CD14-positive monocyte (primary cell): ENCODE results near the gene SLC35F3. TPM values are rescaled to one million over a fixed set of nuclear protein-coding genes. Genes with fewer than 3 reads are reported as not detected.

Source experiments
- DNase-seq, 3 donors: peaks; one replicate each; pipeline ENCODE4 v3.0.0-alpha.2; 2011 to 2022
- H2AFZ ChIP-seq: 2 replicates; pipeline ENCODE4 v1.6.0; 2012; ENCODE audit warnings: mild to moderate bottlenecking, low read depth, low read length, inconsistent platforms; ENCODE audit not compliant: insufficient read depth, poor library complexity, severe bottlenecking
- H3K27ac ChIP-seq, 2 donors: 1 replicate in 1 of 2; 2 replicates in 1 of 2; pipeline ENCODE4 v1.5.1; 2012 to 2013; ENCODE audit warnings: low read length in 2 of 2, control low read depth in 1 of 2, inconsistent platforms in 1 of 2, low read depth in 1 of 2, mild to moderate bottlenecking in 1 of 2
- H3K27me3 ChIP-seq, 2 donors: one replicate each; pipeline versions ENCODE4 v1.6.0 to v1.6.1; 2011 to 2013; ENCODE audit warnings: low read length in 2 of 2; ENCODE audit not compliant: control insufficient read depth in 2 of 2, insufficient read depth in 2 of 2
- H3K36me3 ChIP-seq, 2 donors: replicated peaks in 1 of 2; 1 replicate in 1 of 2; 2 replicates in 1 of 2; pipeline versions ENCODE4 v1.5.1 to v1.6.1; 2012 to 2013; ENCODE audit warnings: low read length in 2 of 2, control low read depth in 1 of 2, inconsistent platforms in 1 of 2, mild to moderate bottlenecking in 1 of 2; ENCODE audit not compliant: insufficient read depth in 2 of 2, control insufficient read depth in 1 of 2
- H3K4me1 ChIP-seq, 2 donors: 1 replicate in 1 of 2; 2 replicates in 1 of 2; pipeline versions ENCODE4 v1.5.1 to v1.6.1; 2012 to 2013; ENCODE audit warnings: low read length in 2 of 2, control low read depth in 1 of 2, inconsistent platforms in 1 of 2, mild to moderate bottlenecking in 1 of 2, moderate library complexity in 1 of 2; ENCODE audit not compliant: insufficient read depth in 2 of 2, control insufficient read depth in 1 of 2
- H3K4me2 ChIP-seq: replicated peaks from 2 replicates; pipeline ENCODE3; 2012; ENCODE audit warnings: low read length, moderate library complexity, mild to moderate bottlenecking; ENCODE audit not compliant: poor library complexity, severe bottlenecking; ENCODE audit errors: extremely low read depth
- H3K4me3 ChIP-seq, 3 experiments: fragments of 200-600 bp in 1 of 3; sonication (generic) in 1 of 3; replicated peaks in 1 of 3; 1 replicate in 2 of 3; 2 replicates in 1 of 3; pipeline ENCODE4 v1.5.1; 2011 to 2013; ENCODE audit warnings: low read length in 3 of 3, mild to moderate bottlenecking in 3 of 3, control low read depth in 2 of 3, low read depth in 2 of 3, inconsistent platforms in 1 of 3, moderate library complexity in 1 of 3
- H3K79me2 ChIP-seq: 2 replicates; pipeline ENCODE4 v1.6.0; 2012; ENCODE audit warnings: mild to moderate bottlenecking, control low read depth, inconsistent platforms, low read length, moderate library complexity; ENCODE audit not compliant: insufficient read depth
- H3K9ac ChIP-seq: 2 replicates; pipeline ENCODE4 v1.6.0; 2017; ENCODE audit warnings: low read length, mild to moderate bottlenecking; ENCODE audit not compliant: insufficient read depth, poor library complexity, severe bottlenecking
- H3K9me3 ChIP-seq, 2 donors: replicated peaks in 1 of 2; 1 replicate in 1 of 2; 2 replicates in 1 of 2; pipeline versions ENCODE4 v1.5.1 to v1.6.1; 2012 to 2013; ENCODE audit warnings: low read length in 2 of 2, control low read depth in 1 of 2; ENCODE audit not compliant: control insufficient read depth in 1 of 2, insufficient read depth in 1 of 2
- H4K20me1 ChIP-seq: 2 replicates; pipeline ENCODE4 v1.6.0; 2012; ENCODE audit warnings: mild to moderate bottlenecking, low read length, control low read depth, moderate library complexity; ENCODE audit not compliant: insufficient read depth
- H3K27ac Mint-ChIP-seq, 7 donors: one replicate each; pipeline ENCODE4 v1.8.0; 2020; ENCODE audit warnings: mild to moderate bottlenecking in 7 of 7, mixed read lengths in 7 of 7, moderate library complexity in 6 of 7, inconsistent platforms in 2 of 7
- H3K27me3 Mint-ChIP-seq, 3 donors: one replicate each; pipeline ENCODE4 v1.8.0; 2021 to 2022; ENCODE audit warnings: low read depth in 3 of 3, mild to moderate bottlenecking in 3 of 3, mixed read lengths in 3 of 3, moderate library complexity in 3 of 3, inconsistent platforms in 1 of 3
- H3K36me3 Mint-ChIP-seq, 2 donors: one replicate each; pipeline ENCODE4 v1.8.0; 2020; ENCODE audit warnings: mixed read lengths in 2 of 2, inconsistent platforms in 1 of 2, mild to moderate bottlenecking in 1 of 2
- H3K4me1 Mint-ChIP-seq: one replicate; pipeline ENCODE4 v1.8.0; 2020; ENCODE audit warnings: mild to moderate bottlenecking, mixed read lengths
- H3K4me3 Mint-ChIP-seq, 2 donors: one replicate each; pipeline ENCODE4 v1.8.0; 2020; ENCODE audit warnings: mild to moderate bottlenecking in 2 of 2, mixed read lengths in 2 of 2, moderate library complexity in 1 of 2
- H3K9me3 Mint-ChIP-seq, 7 donors: one replicate each; pipeline ENCODE4 v1.8.0; 2020 to 2022; ENCODE audit warnings: mixed read lengths in 7 of 7, mild to moderate bottlenecking in 6 of 7, moderate library complexity in 6 of 7, inconsistent platforms in 2 of 7
- CTCF ChIP-seq: fragments of 200-600 bp; IDR thresholded peaks from one replicate; pipeline ENCODE4 v1.8.0; 2022; ENCODE audit warnings: antibody characterized with exemption, mild to moderate bottlenecking
- WGBS: methylation state at CpG from one replicate; pipeline ENCODE4 v1.1.5; 2013; ENCODE audit warnings: missing lambda C conversion rate; ENCODE audit not compliant: insufficient coverage; 5-methylcytosine and 5-hydroxymethylcytosine counted together
- intact Hi-C, 2 donors: fragments of 100-400 bp; cut with micrococcal nuclease; formaldehyde crosslinking; loops; one replicate each; pipeline versions ENCODE4 v1.15.0 to v1.15.1; 2023
- polyA plus RNA-seq, 3 donors: library from polyadenylated mRNA; depleted of rRNA in 1 of 3; unstranded in 2 of 3; stranded (reverse) in 1 of 3; fragments of 300-500 nt in 2 of 3; fragments of >200 nt in 1 of 3; fragmentation: Illumina TruSeq in 2 of 3; gene quantifications; 1 replicate in 2 of 3; 2 replicates in 1 of 3; pipeline ENCODE4 v1.2.3, GENCODE V29; 2012 to 2021

Gene SLC35F3
- polyA plus RNA-seq, 3 donors: 0.17 to 0.78 TPM; not detected in 1

DNA sequence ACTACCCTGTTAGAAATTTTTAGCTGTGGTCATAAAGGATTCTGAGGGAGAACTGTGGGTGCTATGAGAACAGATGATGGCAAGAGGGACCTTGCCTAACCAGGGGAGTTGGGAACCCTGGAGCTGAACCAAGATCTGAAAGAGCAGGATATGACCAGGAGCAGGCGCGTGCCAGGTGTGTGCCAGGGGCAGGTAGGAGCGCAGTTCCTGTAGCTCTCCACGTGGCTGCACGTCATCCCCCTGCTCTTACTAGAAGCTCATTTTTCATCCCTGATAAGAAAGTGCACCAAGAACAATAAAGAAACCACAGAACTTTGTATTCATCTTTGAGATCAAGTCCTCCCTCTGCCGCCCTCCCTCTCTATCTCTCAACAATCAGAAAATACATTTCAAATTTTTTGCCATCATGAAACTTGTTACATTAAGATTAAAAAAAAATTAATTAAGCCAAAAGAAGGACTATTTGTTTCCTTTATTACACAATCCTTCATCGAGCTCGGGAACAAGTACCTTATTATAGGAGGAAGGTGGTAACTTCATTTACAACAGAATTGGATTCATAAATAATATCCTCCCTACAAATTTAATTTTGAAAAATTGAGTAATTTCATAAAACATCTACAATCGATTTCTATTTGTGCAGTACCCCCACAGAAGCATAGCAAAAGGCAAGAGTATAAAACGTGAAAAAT is 78.5 kb downstream of the SLC35F3 start:
- no peak overlapping the region for H3K4me2 ChIP-seq
- H3K27me3 ChIP-seq: no peaks in the 10 kb centered on the region
- no peak overlapping the region for H3K9ac ChIP-seq
- H3K4me3 ChIP-seq: no peak overlapping the region
- H3K4me3 Mint-ChIP-seq: no peak overlapping the region
- no peaks in the 10 kb centered on the region for H3K9me3 ChIP-seq
- no peaks in the 10 kb centered on the region for H3K36me3 ChIP-seq
- no peak overlapping the region for H3K27ac Mint-ChIP-seq
- intact Hi-C loops: no loop called here
- no peak overlapping the region for H2AFZ ChIP-seq
- H3K36me3 Mint-ChIP-seq: no peaks in the 10 kb centered on the region
- no peaks in the 10 kb centered on the region for H3K4me1 ChIP-seq
- WGBS: 83% methylated on average over 5 of the region's 10 CpGs
- no peak overlapping the region for H3K27ac ChIP-seq
- no peaks in the 10 kb centered on the region for H4K20me1 ChIP-seq
- peaks cover 0 to 2% (median 0%) of the 10 kb centered on the region in 7 donors for H3K9me3 Mint-ChIP-seq
- H3K4me1 Mint-ChIP-seq: no peaks in the 10 kb centered on the region
- H3K27me3 Mint-ChIP-seq: peaks cover 1 to 7% (median 5%) of the 10 kb centered on the region in 3 donors
- no peak for DNase-seq
- no peaks in the 10 kb centered on the region for H3K79me2 ChIP-seq
- TF ChIP-seq CTCF: no peak

DNA sequence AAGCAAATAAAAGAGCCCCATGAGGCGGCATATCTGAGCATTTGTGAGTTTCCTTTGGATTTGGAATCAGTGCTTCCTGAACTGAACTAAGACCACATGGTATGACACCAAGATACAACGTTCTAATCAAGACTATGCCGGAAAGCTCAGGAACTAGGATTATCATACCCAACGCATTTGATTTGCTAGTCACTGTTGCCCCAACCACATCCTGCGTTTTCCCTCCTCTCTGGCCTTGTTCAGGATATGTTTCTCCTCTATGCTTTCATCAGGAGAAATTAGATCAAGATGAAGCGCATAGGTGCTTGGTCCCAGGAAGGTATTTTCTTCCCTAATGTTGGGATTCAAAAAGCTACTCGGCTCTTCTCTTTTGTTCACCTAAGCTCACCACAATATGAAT is 79.3 kb downstream of the SLC35F3 start:
- intact Hi-C loops: no loop called here
- no peak for DNase-seq
- H3K4me1 Mint-ChIP-seq: no peaks in the 10 kb centered on the region

More for the DNA sequence above, 79.3 kb downstream of the SLC35F3 start:
- peaks cover 1 to 5% (median 4%) of the 10 kb centered on the region in 3 donors for H3K27me3 Mint-ChIP-seq
- no peak overlapping the region for H3K4me2 ChIP-seq
- no peak for TF ChIP-seq CTCF
- no peak overlapping the region for H3K27ac ChIP-seq
- no peak overlapping the region for H3K27ac Mint-ChIP-seq
- no peaks in the 10 kb centered on the region for H4K20me1 ChIP-seq
- WGBS: 93% methylated on average over 2 of the region's 7 CpGs
- H3K4me3 ChIP-seq: no peak overlapping the region
- peaks cover 0 to 2% (median 0%) of the 10 kb centered on the region in 7 donors for H3K9me3 Mint-ChIP-seq
- no peaks in the 10 kb centered on the region for H3K27me3 ChIP-seq
- no peak overlapping the region for H2AFZ ChIP-seq
- no peak overlapping the region for H3K4me3 Mint-ChIP-seq
- no peaks in the 10 kb centered on the region for H3K36me3 ChIP-seq
- H3K9ac ChIP-seq: no peak overlapping the region
- H3K79me2 ChIP-seq: no peaks in the 10 kb centered on the region
- no peaks in the 10 kb centered on the region for H3K4me1 ChIP-seq
- H3K36me3 Mint-ChIP-seq: no peaks in the 10 kb centered on the region
- H3K9me3 ChIP-seq: no peaks in the 10 kb centered on the region
